Type B pancreatic cell (in vitro differentiated cells): ENCODE data around the gene TRAF3. TPM values are rescaled to one million over a fixed set of nuclear protein-coding genes. Genes with fewer than 3 reads are reported as not detected.

Source experiments
- DNase-seq: peaks from one replicate; pipeline ENCODE4 v3.0.0; 2021; ENCODE audit warnings: mixed read lengths; ENCODE audit not compliant: unreplicated experiment; ENCODE audit errors: extremely low spot score
- H3K27ac Mint-ChIP-seq: 2 replicates; pipeline ENCODE4 v1.8.0; 2021; ENCODE audit warnings: mild to moderate bottlenecking, mixed read lengths
- H3K27me3 Mint-ChIP-seq: 2 replicates; pipeline ENCODE4 v1.8.0; 2021; ENCODE audit warnings: mixed read lengths
- H3K36me3 Mint-ChIP-seq: 2 replicates; pipeline ENCODE4 v1.8.0; 2021; ENCODE audit warnings: mixed read lengths
- H3K4me1 Mint-ChIP-seq: one replicate; pipeline ENCODE4 v1.8.0; 2021; ENCODE audit warnings: mixed read lengths; ENCODE audit not compliant: unreplicated experiment
- H3K4me3 Mint-ChIP-seq: 2 replicates; pipeline ENCODE4 v1.8.0; 2021; ENCODE audit warnings: mild to moderate bottlenecking, mixed read lengths
- H3K9me3 Mint-ChIP-seq: 2 replicates; pipeline ENCODE4 v1.8.0; 2021; ENCODE audit warnings: mixed read lengths
- CTCF ChIP-seq: fragments of 200-600 bp; sonication (generic); conservative IDR thresholded peaks from 2 replicates; pipeline ENCODE4 v1.5.0; 2021; ENCODE audit warnings: antibody characterized with exemption, mild to moderate bottlenecking
- total RNA-seq: library from RNA; stranded (reverse); gene quantifications from 2 replicates; pipeline ENCODE4 v1.2.1, GENCODE V29; 2021; ENCODE audit warnings: low replicate concordance

Gene TRAF3
- total RNA-seq, 1 donor from 2014 or later, result 24.0 TPM

- H3K27ac Mint-ChIP-seq, result no peak overlapping the region
- H3K27me3 Mint-ChIP-seq, result no peaks in the 10 kb centered on the region
- H3K4me1 Mint-ChIP-seq, result peaks cover 9% of the 10 kb centered on the region
- H3K36me3 Mint-ChIP-seq, result no peaks in the 10 kb centered on the region
- no peak for DNase-seq
- no peak overlapping the region for H3K4me3 Mint-ChIP-seq
- TF ChIP-seq CTCF, result peak; percentile 47
- no peaks in the 10 kb centered on the region for H3K9me3 Mint-ChIP-seq
Measured at GRCh38 chr14:102772781-102773570, 4.3 kb upstream of the TRAF3 start.

- peak; percentile 82 for TF ChIP-seq CTCF
- Mint-ChIP-seq H3K27ac (peak overlapping the region; percentile 90), H3K27me3 (no peaks in the 10 kb centered on the region), H3K4me3 (peak overlapping the region; percentile 62), H3K9me3 (no peaks in the 10 kb centered on the region), H3K36me3 (no peaks in the 10 kb centered on the region), H3K4me1 (peaks cover 23% of the 10 kb centered on the region)
- no peak for DNase-seq
Measured at GRCh38 chr14:102774391-102775153, 2.7 kb upstream of the TRAF3 start.

- Mint-ChIP-seq H3K4me1 (peaks cover 28% of the 10 kb centered on the region), H3K4me3 (peak overlapping the region; percentile 89), H3K36me3 (no peaks in the 10 kb centered on the region), H3K9me3 (no peaks in the 10 kb centered on the region), H3K27me3 (no peaks in the 10 kb centered on the region), H3K27ac (peak overlapping the region; percentile 88)
- no peak for TF ChIP-seq CTCF
- DNase-seq, result no peak
Measured at GRCh38 chr14:102775855-102776760, 1.1 kb upstream of the TRAF3 start.

GRCh38 chr14:102777711-102778337, 575 bp downstream of the TRAF3 start:
- Mint-ChIP-seq H3K27me3 (no peaks in the 10 kb centered on the region), H3K4me1 (peaks cover 32% of the 10 kb centered on the region), H3K9me3 (no peaks in the 10 kb centered on the region), H3K4me3 (peak overlapping the region; percentile 90), H3K27ac (peak overlapping the region; percentile 82), H3K36me3 (no peaks in the 10 kb centered on the region)
- TF ChIP-seq CTCF, result no peak
- no peak for DNase-seq
